ENCODE results near the gene TSHR. TPM values are rescaled to one million over a fixed set of nuclear protein-coding genes. Genes with fewer than 3 reads are reported as not detected.

Gene TSHR
- total RNA-seq, 1 experiment from 2014 or later, result not detected

DNA sequence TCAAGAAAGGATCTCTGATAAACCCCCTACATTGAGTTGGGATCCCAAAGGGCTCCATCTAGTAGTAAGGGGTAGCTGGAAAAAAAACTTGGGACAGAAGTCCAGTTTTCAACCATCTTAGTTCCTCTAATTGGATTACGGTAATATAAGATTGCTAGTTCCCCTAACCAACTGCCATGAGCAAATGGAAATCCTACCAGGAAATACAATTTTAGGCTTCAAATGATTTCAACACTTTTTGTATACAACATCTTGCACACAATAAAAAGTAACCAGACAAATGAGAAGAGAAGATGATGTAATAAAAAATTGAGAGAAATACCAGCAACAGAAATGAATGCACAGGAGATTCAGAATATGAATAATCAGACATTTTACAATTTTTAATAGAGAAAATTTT is 73.0 kb downstream of the TSHR start:
- CTCF ChIA-PET, result no interaction called here
- intact Hi-C loops (cut with micrococcal nuclease), result no loop called here
- Mint-ChIP-seq H3K9me3 (ENCODE audit: unreplicated experiment) (no peaks in the 10 kb centered on the region), H3K4me1 (ENCODE audit: insufficient read depth, unreplicated experiment) (no peaks in the 10 kb centered on the region), H3K36me3 (ENCODE audit: insufficient read depth, unreplicated experiment) (no peaks in the 10 kb centered on the region), H3K27ac (ENCODE audit: low read depth, unreplicated experiment) (no peak overlapping the region), H3K4me3 (ENCODE audit: unreplicated experiment) (no peak overlapping the region), H3K27me3 (ENCODE audit: insufficient read depth, unreplicated experiment) (peaks cover 27% of the 10 kb centered on the region)
- BruUV-seq (replicated peaks), result no TSS peak
- DNase-seq (ENCODE audit: unreplicated experiment), result no peak
- TF ChIP-seq, protein P1, sequence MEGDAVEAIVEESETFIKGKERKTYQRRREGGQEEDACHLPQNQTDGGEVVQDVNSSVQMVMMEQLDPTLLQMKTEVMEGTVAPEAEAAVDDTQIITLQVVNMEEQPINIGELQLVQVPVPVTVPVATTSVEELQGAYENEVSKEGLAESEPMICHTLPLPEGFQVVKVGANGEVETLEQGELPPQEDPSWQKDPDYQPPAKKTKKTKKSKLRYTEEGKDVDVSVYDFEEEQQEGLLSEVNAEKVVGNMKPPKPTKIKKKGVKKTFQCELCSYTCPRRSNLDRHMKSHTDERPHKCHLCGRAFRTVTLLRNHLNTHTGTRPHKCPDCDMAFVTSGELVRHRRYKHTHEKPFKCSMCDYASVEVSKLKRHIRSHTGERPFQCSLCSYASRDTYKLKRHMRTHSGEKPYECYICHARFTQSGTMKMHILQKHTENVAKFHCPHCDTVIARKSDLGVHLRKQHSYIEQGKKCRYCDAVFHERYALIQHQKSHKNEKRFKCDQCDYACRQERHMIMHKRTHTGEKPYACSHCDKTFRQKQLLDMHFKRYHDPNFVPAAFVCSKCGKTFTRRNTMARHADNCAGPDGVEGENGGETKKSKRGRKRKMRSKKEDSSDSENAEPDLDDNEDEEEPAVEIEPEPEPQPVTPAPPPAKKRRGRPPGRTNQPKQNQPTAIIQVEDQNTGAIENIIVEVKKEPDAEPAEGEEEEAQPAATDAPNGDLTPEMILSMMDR (IDR thresholded peaks at IDR 0.05; ENCODE audit: unreplicated experiment), result no peak
- POLR2A ChIA-PET, result no interaction called here

DNA sequence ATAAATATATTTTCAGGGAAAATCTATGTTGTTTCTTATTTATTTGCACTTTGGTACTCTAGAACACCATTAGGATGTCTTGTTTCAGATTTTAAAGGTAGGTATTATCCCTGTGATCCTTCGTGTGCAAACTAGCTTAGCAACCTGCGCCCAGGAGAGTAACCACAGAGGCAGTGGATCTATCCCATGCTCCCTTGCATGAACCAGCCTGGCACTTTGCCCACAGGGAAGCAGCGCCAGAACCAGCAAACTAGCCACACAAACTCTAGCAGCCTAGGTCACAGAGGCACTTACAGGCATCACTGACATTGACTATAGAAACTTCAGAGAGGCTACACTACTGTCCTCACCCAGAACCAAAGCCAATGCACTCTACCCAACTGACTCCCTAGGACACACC is 76.1 kb downstream of the TSHR start:
- intact Hi-C loops (cut with micrococcal nuclease), result no loop called here
- POLR2A ChIA-PET, result no interaction called here
- peak; percentile 21 for DNase-seq (ENCODE audit: unreplicated experiment)
- CTCF ChIA-PET, result no interaction called here
- Mint-ChIP-seq H3K9me3 (ENCODE audit: unreplicated experiment) (no peaks in the 10 kb centered on the region), H3K27ac (ENCODE audit: low read depth, unreplicated experiment) (no peak overlapping the region), H3K4me1 (ENCODE audit: insufficient read depth, unreplicated experiment) (no peaks in the 10 kb centered on the region), H3K27me3 (ENCODE audit: insufficient read depth, unreplicated experiment) (peaks cover 37% of the 10 kb centered on the region), H3K4me3 (ENCODE audit: unreplicated experiment) (no peak overlapping the region), H3K36me3 (ENCODE audit: insufficient read depth, unreplicated experiment) (no peaks in the 10 kb centered on the region)
- BruUV-seq (replicated peaks), result no TSS peak
- TF ChIP-seq, protein P1 (IDR thresholded peaks at IDR 0.05; ENCODE audit: unreplicated experiment), result no peak

DNA sequence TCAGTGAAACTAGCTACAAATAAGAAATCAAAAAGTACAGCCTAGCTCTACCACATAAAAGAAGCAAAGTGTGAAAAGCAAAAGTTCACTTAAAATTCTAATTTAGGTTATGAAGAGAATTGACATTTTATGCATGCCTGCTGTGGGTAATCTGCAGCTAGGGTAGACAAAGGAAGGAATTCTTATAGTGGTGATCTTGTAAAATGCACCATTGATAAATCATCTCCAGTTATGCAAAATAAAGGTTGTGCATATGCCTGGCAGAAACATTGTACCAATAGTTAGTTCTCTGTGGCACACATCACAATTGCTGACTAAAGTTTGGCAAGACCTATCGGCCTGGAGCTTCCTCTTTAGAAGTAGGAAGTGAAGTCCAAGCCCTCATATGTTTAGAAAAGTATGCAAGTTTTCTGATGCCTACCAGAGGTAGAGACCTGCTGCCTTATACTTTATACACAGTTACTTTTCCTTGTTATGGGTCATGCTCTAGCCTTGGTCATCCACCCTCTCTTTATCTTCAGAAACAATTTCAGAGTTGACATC is 78.3 kb downstream of the TSHR start:
- no peaks in the 10 kb centered on the region for H3K36me3 Mint-ChIP-seq (ENCODE audit: insufficient read depth, unreplicated experiment)
- POLR2A ChIA-PET, result interaction anchor here (0.6 kb wide), 1 partner anchor 65 kb away, joined by 3 read pairs; no protein-coding TSS in a partner anchor
- no peak overlapping the region for H3K4me3 Mint-ChIP-seq (ENCODE audit: unreplicated experiment)
- no peaks in the 10 kb centered on the region for H3K9me3 Mint-ChIP-seq (ENCODE audit: unreplicated experiment)
- DNase-seq (ENCODE audit: unreplicated experiment), result no peak
- BruUV-seq (replicated peaks), result no TSS peak
- H3K27ac Mint-ChIP-seq (ENCODE audit: low read depth, unreplicated experiment), result no peak overlapping the region
- H3K27me3 Mint-ChIP-seq (ENCODE audit: insufficient read depth, unreplicated experiment), result peaks cover 15% of the 10 kb centered on the region
- CTCF ChIA-PET, result interaction anchor here (0.6 kb wide), 4 partner anchors 123 to 431 kb away, joined by 3 to 4 read pairs (median 3); no protein-coding TSS in a partner anchor
- H3K4me1 Mint-ChIP-seq (ENCODE audit: insufficient read depth, unreplicated experiment), result no peaks in the 10 kb centered on the region
- TF ChIP-seq, protein P1 (IDR thresholded peaks at IDR 0.05; ENCODE audit: unreplicated experiment), result no peak
- intact Hi-C loops (cut with micrococcal nuclease), result no loop called here

DNA sequence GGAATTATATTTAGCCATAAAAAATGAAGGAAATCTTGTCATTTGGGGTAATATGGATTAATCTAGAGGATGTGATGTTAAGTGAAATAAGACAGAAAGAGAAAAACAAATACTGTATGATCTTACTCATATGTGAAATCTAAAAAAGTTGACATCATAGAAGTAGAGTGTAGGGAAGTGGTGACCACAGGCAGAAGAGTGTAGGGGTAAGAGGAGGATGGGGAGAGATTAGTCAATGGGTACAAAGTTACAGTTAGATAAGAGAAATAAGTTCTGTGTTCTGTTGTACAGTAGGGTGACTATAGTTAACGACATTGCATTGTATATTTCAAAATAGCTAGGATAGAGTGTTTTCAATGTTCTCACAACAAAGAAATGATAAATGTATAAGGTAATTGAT is 87.0 kb downstream of the TSHR start:
- DNase-seq (ENCODE audit: unreplicated experiment), result no peak
- H3K27ac Mint-ChIP-seq (ENCODE audit: low read depth, unreplicated experiment), result no peak overlapping the region
- ChIA-PET POLR2A (no interaction called here), CTCF (no interaction called here)
- H3K9me3 Mint-ChIP-seq (ENCODE audit: unreplicated experiment), result no peaks in the 10 kb centered on the region
- TF ChIP-seq, protein P1 (IDR thresholded peaks at IDR 0.05; ENCODE audit: unreplicated experiment), result no peak
- peaks cover 13% of the 10 kb centered on the region for H3K27me3 Mint-ChIP-seq (ENCODE audit: insufficient read depth, unreplicated experiment)
- intact Hi-C loops (cut with micrococcal nuclease), result no loop called here
- no peak overlapping the region for H3K4me3 Mint-ChIP-seq (ENCODE audit: unreplicated experiment)
- BruUV-seq (replicated peaks), result no TSS peak
- no peaks in the 10 kb centered on the region for H3K4me1 Mint-ChIP-seq (ENCODE audit: insufficient read depth, unreplicated experiment)
- no peaks in the 10 kb centered on the region for H3K36me3 Mint-ChIP-seq (ENCODE audit: insufficient read depth, unreplicated experiment)

All from MCF 10A (cell line).